Measurements from ENCODE around the gene RGS3.

DNA sequence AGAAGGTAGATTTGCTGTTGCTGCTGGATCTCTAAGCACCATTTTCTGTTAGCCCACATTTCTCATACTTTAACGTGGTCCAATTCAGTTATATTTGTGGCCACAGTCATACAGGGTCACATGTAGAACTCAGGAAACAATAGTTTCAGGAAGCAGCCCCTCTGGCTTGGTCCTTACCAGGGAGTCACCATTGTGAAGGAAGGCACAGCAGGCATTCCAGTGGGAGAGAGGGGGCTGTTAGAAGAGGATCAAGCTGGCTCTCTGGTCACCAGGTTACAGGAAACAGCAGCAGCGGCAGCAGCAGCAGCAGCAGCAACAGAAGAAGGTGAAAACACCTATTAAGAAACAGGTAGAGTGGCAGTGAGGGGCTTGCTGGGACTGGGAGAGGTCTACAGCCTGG lies 38.5 kb upstream of the RGS3 start:
- TF ChIP-seq, protein P1, sequence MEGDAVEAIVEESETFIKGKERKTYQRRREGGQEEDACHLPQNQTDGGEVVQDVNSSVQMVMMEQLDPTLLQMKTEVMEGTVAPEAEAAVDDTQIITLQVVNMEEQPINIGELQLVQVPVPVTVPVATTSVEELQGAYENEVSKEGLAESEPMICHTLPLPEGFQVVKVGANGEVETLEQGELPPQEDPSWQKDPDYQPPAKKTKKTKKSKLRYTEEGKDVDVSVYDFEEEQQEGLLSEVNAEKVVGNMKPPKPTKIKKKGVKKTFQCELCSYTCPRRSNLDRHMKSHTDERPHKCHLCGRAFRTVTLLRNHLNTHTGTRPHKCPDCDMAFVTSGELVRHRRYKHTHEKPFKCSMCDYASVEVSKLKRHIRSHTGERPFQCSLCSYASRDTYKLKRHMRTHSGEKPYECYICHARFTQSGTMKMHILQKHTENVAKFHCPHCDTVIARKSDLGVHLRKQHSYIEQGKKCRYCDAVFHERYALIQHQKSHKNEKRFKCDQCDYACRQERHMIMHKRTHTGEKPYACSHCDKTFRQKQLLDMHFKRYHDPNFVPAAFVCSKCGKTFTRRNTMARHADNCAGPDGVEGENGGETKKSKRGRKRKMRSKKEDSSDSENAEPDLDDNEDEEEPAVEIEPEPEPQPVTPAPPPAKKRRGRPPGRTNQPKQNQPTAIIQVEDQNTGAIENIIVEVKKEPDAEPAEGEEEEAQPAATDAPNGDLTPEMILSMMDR (conservative IDR thresholded peaks at IDR 0.05; ENCODE audit: low read length) = no peak
- TF ChIP-seq EZH2phosphoT487 (IDR thresholded peaks at IDR 0.05; ENCODE audit: borderline replicate concordance, low read depth, low read length) = no peak
